GM19023 (cell line): Measurements from ENCODE around the gene RPL11.
"Not testable (repeated sequence)": the region's sequence is repeated elsewhere in the genome, so short reads cannot be mapped to it uniquely, and the experiment has no call there.

Source experiments
- ATAC-seq: cut with Tn5 transposase; IDR thresholded peaks from one replicate; pipeline ENCODE4 v1.9.1; 2021; ENCODE audit warnings: mild to moderate bottlenecking, moderate library complexity; ENCODE audit not compliant: unreplicated experiment

Gene RPL11

DNA sequence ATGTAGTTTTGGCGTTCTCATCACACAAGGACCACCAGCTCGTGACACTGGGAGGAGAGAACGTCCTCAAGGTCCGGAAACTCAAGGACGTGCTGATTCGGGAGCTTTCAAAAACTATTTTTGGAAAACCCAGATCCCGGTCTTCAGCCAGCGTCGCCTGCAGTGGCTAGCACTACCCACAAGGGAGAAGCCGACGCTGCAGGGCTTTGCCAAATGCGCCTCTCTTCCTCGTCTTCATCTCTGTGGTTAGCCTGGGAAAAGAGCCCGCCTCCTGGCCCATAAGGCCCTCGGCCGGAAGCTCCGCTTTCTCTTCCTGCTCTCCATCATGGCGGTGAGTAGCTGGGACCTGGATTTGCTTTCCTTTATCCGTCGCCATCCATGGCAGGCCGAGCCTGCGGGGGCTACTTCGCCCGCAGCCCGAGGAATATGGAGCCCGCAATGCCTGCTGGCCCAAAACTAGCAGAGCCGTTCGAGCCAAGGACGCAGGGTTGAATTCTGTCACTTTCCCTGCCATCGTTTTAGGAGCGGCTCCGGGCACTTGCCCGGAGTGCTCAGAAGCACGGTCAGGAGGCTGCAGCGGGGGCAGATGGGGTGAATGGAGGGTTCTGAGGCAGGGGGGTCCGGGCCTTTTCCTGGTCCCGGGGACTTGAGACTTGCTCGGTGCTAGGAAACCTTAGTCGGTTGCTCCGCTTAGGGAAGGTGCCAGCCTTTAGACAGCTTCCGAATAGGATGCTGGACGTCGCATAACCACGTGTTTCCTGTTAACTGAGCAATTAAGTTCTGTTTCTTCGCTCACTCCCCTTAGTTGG, at the start of gene RPL11:
TSS of gene RPL11 (plus strand) at position 308 of the 809 bp plus-strand sequence. CDS start at position 326, 18 bp downstream.
- ATAC-seq, result peak; percentile 87

- no peak for ATAC-seq
Measured at GRCh38 chr1:23643736-23644554, 47.7 kb upstream of the RPL11 start.

DNA sequence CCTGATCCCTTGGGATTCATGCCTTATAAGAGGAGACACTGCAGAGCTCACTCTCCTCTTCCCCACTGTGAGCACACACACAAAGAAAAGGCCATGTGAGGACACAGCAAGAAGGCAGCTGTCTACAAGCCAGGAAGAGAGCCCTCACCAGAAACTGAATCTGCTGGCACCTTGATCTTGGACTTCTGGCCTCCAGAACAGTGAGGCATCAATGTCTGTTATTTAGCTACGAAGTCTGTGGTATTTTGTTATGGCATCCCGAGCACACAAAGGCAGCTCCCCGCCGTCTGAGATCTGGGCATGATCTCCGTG, 47.1 kb upstream of the RPL11 start:
- ATAC-seq, result no peak

DNA sequence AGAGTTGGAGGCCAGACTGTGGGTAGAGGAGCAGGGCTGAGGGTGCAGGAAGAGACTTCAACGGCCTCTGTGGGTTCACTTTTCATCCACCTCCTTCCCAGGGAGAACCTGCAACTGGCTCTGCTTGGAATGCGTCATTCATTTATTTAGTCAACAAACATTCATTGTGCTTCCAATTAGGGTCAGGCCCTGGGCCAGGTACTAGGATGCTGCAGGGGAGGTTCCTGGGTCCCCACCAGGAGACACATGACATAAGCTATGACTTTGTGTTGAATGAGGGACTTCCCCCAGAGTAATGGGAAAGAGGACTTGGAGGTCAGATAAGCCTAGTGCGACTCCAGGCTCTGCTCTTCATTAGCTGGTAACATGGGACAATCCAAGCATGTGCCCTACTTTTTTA, 46.3 kb upstream of the RPL11 start:
- no peak for ATAC-seq

- no peak for ATAC-seq
Measured at GRCh38 chr1:23646091-23646490, 45.5 kb upstream of the RPL11 start.

DNA sequence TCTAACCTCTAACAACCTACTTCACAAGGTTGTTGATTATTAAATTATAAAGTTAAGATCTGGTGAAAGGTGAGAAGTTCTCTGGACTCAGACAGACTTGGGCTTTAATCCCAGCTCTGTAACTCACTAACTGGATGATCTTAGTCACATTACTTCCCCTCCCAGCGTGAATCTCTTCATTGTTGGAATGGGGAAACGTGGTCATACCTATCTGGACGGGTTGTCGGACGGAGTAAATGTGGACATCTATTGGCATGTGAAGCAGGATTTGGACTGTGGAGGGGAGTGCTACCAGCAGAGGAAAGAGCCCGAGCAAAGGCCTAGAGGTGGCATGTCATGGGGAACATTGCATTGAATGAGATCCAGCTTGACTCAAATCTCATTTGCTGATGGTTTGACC, 45.1 kb upstream of the RPL11 start:
- ATAC-seq, result no peak

DNA sequence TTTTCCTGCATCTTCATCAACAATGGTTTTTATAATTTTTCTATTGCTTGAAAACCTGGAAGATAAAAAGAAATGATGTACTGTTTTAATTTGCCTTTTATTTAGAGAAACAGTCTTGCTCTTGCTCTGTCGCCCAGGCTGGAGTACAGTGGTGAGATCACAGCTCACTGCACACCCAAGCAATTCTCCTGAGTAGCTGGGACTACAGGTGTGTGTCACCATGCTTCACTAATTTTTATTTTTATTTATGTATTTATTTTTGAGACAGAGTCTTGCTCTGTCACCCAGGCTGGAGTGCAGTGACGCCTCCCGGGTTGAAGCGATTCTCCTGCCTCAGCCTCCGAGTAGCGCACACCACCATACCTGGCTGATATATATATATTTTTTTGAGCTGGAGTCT, 43.0 kb upstream of the RPL11 start:
- no peak for ATAC-seq

DNA sequence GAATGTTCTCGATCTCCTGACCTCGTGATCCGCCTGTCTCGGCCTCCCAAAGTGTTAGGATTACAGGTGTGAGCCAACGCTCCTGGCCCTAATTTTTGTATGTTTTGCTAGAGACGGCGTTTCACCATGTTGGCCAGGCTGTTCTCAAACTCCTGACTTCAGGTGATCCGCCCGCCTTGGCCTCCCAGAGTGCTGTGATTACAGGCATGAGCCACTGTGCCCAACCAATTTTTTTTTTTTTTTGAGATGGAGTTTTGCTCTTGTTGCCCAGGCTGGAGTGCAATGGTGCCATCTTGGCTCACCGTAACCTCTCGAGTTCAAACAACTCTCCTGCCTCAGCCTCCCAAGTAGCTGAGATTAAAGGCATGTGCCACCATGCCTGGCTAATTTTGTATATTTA, 42.4 kb upstream of the RPL11 start:
- not testable (repeated sequence) for ATAC-seq

- ATAC-seq, result no peak
Measured at GRCh38 chr1:23650344-23650990, 41.1 kb upstream of the RPL11 start.

DNA sequence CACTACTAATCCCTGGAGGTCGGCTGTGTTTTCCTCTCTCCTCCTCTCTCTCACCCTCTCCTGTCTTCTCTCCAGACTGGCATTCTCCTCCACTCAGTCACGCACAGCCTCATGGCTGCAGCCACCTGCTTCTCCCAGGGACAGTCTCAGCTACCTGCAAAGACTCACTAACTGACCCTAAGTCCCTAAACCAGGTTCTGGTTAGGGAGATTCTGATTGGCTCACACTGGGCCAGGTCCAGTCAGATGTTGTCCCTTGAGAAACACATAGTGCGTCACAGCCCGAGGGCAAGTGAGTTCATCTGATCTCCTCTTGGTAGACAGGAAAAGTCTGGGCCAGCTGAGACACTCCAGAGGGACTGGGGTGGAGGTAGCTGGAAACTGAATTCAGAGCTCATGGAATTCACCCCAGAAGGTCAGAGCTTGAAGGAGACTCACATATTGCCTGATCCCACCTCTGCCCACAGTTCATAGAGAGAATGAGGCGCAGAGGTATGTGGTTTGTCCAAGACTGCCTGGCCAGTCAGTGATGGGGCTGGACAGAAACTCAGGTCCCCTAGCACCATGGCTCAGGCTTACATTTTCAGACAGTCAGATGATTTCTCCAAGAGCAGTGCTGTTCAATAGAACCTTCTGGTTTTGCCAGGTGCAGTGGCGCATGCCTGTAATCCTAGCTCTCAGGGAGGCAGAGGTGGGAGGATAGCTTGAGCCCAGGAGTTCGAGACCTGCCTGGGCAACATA, 40.4 kb upstream of the RPL11 start:
- no peak for ATAC-seq

DNA sequence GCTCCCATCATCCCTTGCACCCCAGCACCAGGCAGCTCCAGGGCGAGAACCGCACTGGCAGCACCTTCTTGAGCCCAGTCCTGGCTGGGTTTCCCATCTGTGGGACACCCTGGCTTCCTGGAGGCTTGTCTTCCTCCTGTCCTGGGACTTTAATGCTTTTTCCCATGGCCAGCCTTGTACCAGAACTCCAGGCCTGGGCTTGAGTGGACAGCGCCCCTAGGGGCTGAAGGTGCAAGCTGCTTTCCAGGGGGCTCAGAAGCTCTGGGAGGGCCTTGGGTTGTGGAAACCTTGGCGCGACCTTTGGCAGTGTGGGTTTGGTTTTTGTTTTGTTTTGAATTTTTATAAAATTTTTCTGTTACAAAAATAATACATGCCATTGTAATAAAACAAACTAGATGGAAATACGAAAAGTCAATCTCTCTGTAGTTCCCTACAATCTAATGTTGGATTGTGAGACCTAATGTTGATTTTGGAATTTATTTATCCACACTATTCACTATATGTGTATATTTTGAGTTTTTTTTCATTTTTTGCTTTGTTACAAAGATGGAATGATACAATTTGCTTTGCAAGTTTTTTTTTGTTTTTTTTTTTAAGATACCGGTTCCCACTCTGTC, 33.8 kb upstream of the RPL11 start:
- no peak for ATAC-seq

GRCh38 chr1:23660671-23661070, 30.9 kb upstream of the RPL11 start:
- ATAC-seq, result no peak

DNA sequence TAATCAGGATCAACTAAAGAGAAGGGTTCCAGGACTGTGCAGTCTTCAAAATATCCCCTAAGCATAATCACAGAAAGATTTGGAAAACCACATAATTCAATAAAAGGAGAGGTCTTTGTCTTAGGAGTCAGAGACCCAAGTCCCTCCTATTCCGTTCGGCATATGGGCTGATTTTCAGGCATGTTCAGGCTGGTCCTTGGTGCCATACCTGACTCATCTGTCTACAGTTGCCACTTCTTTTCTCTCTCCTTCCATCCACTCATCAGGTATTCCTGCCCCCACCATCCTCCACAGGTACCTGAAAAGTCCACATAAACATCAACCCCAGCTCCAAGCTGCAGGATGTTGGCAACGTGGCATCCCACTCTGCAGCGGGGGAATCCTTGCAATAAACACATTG, 29.7 kb upstream of the RPL11 start:
- ATAC-seq, result no peak

DNA sequence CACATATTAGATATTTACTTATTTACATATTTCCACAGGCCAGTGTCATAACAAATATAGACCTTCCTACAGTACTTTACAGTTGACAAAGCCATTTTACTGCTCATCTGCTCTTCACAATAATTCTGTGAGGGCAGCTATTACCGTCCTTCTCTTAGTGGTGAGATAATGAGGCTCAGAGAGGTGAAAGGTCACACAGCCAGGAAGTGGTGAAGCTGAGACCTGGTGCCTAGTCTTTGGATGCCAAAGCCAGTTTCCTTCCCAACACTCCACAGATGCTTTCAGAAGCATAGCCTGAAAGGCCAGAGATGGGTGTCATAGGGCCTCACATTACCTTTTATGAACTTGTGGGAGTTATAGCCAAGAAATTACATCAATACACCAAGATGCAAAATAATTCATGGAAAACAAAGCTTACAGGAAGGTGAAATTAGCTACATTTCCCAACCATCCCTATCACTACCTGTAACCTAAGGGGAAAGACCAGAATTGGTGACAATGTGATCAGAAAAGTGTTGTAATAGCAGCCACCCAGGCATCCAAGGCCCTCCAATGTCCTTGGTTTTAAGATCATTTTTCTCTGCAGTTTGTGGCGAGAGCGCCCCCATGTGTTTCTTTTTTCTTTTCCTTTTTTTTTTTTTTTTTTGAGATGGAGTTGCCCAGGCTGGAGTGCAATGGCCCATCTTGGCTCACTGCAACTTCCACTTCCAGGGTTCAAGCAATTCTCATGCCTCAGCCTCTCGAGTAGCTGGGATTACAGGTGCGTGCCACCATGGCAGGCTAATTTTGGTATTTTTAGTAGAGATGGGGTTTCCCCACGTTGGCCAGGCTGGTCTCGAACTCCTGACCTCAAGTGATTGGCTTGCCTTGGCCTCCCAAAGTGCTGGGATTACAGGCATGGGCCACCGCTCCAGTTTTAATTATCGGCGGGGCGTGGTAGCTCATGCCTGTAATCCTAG, 26.5 kb upstream of the RPL11 start:
- ATAC-seq, result no peak

DNA sequence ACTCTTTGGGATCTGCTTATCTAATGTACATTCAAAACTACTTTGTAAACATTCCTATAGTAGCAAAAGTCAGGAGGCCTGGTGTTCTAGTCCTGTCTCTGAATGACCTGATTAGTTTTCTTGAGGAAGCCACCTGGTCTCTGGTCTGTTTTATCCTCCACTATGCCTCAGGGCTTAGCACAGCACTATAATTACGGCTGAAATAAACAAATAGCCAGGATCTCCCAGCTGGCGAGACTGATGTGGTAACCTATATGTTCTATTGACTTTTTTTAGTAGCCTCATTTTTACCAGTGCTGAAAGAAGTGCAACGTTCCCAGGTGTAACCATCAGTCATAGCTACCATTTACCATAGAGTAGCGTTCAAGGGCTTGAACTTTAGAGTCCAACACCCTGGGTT, 24.2 kb upstream of the RPL11 start:
- no peak for ATAC-seq

- no peak for ATAC-seq
Measured at GRCh38 chr1:23670709-23671108, 20.9 kb upstream of the RPL11 start.

- ATAC-seq, result no peak
Measured at GRCh38 chr1:23673086-23673813, 18.4 kb upstream of the RPL11 start.

DNA sequence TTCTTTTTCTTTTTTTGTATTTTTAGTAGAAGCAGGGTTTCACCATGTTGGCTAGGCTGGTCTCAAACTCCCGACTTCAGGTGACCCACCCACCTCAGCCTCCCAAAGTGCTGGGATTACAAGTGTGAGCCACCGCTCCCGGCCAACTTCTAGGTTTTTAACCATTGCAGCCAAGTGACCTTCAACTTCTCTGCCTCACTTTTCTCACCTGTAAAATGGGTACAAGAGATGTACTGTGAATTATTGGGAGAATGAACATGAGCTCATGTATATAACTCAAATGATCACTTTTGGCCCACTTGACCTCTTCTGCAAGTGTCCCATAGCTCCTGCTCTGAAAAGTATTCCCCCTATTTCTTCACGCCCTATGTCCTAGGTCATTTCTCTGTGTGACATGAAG, 11.8 kb upstream of the RPL11 start:
- ATAC-seq, result no peak

- ATAC-seq, result no peak
Measured at GRCh38 chr1:23682946-23683345, 8.7 kb upstream of the RPL11 start.
